Measurements from ENCODE around the gene PLBD1. TPM values are rescaled to one million over a fixed set of nuclear protein-coding genes. Genes with fewer than 3 reads are reported as not detected.

The PLBD1 gene
- total RNA-seq, 1 donor from 2014 or later: 1.6 TPM

- no peak for FAIRE-seq
Observed at GRCh38 chr12:14571779-14572178, 4.1 kb upstream of the PLBD1 start.

DNA sequence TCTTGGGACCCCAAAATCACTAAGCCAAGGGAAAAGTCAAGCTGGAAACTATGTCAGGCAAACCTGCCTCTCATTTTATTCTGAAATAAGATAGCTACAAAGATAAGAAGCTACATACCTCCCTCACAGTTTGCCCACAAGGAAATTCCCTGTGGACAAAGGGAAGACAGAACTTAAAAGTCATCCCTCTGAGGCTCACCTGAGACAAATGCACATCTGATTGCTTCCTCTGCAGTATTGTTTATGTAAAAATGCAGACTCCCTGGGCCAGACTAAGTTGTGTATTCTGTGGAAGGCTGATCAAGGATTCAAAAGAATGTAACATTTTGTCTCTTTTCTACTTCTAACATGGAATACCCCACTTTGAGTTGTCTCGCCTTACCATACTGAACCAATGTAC is 2.5 kb upstream of the PLBD1 start:
- DNase-seq (ENCODE audit: low spot score in 2 of 2) (no peak), FAIRE-seq (no peak)

More at GRCh38 chr12:14571779-14572178, 4.1 kb upstream of the PLBD1 start:
- no peak for DNase-seq (ENCODE audit: low spot score in 2 of 2)

GRCh38 chr12:14564336-14564959 is 3.2 kb downstream of the PLBD1 start:
- no peak for FAIRE-seq
- no peak for DNase-seq (ENCODE audit: low spot score in 2 of 2)

DNA sequence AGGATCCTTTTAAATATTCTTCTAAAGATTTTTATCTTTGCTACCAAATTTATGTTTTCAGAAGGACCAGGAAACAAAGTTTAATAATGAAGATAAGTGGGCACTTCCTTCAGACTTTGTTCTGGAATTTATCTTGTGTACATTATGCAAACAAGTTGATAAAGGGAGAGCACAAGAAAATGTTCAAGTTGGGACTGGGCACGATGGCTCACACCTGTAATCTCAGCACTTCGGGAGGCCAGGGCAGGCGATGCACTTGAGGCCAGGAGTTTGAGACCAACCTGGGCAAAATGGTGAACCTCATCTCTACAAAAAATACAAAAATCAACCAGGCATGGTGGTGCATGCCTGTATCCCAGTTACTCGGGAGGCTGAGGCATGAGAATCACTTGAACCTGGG is 4.6 kb downstream of the PLBD1 start:
- FAIRE-seq: no peak
- no peak for DNase-seq (ENCODE audit: low spot score in 2 of 2)

GRCh38 chr12:14562279-14562678 is 5.4 kb downstream of the PLBD1 start:
- DNase-seq (ENCODE audit: low spot score in 2 of 2): no peak
- no peak for FAIRE-seq

DNA sequence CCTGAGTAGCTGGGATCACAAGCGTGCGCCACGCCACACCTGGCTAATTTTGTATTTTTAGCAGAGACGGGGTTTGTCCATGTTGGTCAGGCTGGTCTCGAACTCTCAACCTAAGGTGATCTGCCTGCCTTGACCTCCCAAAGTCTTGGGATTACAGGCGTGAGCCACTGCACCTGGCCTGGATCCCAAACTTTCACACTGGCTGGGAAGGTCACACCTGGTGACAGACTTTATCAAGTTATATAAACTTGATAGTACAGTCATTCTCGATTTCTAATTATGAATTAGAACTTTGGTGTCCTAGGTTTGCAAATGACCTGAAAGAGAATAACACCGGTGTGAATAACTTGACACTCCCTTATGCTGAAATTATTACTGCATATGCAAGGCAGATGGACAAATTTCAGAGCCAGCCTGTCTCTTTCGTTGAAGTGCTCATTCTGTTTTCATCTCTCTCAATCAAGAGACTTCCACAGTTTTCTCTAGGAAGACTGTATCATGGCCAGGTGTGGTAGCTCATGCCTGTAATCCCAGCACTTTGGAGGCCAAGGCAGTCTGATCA is 5.9 kb downstream of the PLBD1 start:
- no peak for FAIRE-seq
- DNase-seq (ENCODE audit: low spot score in 2 of 2): no peak

DNA sequence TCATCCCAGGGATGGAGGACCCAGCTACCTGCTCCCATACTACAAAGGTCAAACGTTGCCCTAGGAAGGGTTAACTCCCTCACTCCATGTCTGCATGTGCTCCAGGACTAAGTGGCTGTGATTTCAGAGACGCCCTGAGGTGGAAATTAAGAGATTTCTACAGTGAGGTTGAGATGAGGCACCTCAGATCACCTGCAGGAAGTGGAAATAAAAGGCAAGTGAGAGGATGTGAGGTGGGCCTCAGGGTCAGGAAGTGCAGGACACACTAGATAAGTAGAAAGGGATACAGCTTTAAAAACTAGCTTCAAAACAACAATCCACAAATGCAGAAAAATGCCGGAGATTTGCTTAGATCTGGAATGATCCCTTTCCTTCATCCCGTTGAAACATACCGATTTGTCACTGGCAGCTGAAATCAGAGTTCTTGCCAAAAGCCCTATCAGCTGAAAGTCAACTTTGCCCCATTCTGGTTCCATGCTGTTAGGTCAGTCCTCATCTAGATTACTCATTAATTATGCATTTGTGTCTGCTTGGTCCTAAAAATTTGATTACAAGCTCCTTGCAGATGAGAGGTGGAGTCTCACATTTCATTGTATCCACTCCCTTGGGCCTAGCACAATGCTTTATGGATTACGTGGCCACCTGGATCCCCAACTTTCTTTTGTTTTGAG is 6.6 kb downstream of the PLBD1 start:
- no peak for FAIRE-seq
- no peak for DNase-seq (ENCODE audit: low spot score in 2 of 2)

DNA sequence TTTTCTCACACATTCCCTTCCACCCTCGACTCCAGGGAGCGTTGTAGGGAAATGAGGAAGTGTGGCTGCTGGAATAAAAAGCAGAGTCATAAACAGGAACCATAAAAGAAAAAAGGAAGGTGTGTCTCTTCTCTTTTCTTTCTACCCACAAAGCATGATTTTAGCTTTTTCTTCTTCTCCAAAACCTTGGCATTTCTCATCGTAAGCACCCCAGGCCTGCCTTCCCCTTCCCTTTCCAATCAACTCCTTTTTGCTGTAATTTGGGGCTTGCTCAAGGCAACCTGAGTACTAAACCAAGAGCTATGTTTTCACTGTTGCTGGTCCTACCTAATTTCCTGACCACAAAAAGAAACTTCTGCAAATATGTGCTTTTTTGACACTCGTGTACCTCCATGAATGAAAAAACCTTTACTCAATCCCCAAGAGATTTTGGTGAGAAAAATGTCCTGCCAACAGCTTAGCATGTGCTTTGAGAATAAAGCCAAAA is 9.2 kb downstream of the PLBD1 start:
- DNase-seq (ENCODE audit: low spot score in 2 of 2) (no peak), FAIRE-seq (no peak)

DNA sequence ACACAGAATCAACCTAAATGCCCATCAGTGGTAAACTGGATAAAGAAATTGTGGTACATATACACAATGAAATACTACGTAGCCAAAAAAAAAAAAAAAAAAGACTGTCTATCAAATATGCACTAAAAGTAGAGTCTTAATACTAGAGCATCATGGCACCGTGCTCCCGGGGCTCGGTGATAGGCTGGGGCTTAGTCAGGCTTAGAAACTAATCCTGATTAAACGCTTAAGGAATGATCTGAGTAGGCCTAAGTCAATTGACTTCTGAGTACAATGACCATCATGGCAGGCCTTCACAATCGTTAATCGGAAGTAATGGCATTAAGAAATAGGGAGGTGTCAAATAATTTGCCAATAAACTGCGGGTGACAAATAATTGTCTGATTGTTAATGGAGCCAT is 9.7 kb downstream of the PLBD1 start:
- DNase-seq (ENCODE audit: low spot score in 2 of 2) (no peak), FAIRE-seq (no peak)

GRCh38 chr12:14554281-14555007 is 13.2 kb downstream of the PLBD1 start:
- DNase-seq (ENCODE audit: low spot score in 2 of 2): peak; percentile 25 to 34
- FAIRE-seq: no peak

DNA sequence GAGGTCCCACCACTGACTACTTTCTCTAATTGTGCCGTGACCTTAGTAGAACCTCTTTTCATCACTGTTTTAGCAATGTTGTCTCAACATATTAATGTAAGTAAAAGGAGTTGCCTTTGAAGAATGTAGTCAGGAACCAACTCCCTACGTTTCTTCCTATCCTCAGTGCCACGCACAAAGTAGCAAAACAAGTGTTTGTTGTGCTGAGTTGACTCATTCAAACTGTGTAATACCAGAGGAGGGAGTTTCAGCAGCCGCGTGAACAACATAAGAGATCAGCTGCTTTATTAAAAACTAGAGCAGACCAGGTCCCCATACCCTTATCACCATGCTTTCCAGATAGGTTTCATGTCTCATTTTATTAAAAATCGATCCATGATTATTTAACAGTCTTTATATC is 19.1 kb downstream of the PLBD1 start:
- FAIRE-seq (no peak), DNase-seq (ENCODE audit: low spot score in 2 of 2) (no peak)

DNA sequence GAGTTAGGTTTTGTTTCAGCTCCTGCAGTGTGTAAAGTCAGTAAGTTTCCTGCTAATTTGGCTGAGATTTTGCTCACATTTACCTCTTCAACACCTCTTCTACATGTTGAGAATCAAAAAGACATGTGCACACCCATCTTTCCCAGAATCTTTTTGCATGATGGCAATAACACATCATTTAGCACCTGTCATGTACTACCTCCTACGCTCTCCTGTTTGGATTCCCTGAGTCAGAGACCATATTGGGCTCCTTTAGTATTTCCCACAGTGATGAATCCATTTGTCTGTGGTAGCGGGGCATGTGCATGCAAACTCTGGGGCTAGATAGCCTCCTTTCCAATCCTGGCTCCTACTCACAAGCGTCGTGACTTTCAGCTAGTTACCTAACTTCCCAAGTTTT is 20.1 kb downstream of the PLBD1 start:
- DNase-seq (ENCODE audit: low spot score in 2 of 2): no peak
- no peak for FAIRE-seq

GRCh38 chr12:14545144-14546124 is 22.2 kb downstream of the PLBD1 start:
- FAIRE-seq (no peak), DNase-seq (ENCODE audit: low spot score in 2 of 2) (no peak)

DNA sequence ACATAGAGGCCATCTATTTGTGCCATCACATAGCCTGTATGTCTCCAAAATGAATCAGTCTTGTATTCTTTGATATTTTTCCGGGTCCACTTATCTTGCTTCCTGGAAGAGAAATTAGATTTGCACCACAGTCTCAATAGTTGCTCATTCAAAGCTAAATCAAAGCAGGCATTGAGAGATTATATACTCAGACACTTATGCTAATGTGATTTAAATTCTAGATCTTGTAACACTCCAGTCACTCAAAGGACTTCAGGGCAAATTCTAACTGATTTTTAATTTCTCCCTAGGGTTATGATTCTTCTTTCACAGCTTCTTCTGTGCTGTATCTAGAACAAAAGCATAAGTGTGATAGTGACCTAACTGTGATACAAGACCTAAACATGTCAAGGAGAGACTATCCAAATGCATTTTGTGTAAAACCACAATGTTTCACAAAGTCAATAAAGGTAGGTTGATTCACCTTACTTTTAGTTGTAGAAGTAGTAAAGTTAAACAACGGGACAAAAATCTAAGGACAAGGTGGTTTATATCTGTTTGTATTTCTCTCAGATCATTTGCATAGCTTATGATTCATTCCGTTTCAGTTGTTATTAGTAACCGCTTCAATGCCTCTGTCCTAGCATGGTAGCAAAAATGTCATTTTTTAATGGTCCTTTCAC is 26.8 kb downstream of the PLBD1 start:
- no peak for DNase-seq (ENCODE audit: low spot score in 2 of 2)
- FAIRE-seq: no peak

DNA sequence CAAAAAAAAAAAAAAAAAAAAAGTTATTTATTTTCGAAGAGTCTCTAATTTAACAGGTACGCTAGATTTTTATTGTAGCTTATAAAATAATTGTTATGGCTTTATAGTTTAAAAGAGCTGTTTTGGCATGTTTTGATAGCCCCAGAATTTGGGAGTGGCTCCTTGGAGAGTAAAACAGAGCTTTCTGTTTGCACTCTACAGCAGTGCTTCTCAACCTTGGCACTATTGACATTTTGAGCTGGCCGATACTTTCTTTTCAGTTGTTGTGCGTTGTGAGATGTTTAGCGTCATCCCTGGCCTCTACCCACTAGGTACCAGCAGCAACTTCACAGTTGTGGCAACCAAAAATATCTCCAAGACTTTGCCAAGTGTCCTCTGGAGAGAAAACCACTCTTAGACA is 30.6 kb downstream of the PLBD1 start:
- no peak for DNase-seq (ENCODE audit: low spot score in 2 of 2)
- FAIRE-seq: no peak

- DNase-seq (ENCODE audit: low spot score in 2 of 2) (no peak), FAIRE-seq (no peak)
Observed at GRCh38 chr12:14532152-14532551, 35.5 kb downstream of the PLBD1 start.

DNA sequence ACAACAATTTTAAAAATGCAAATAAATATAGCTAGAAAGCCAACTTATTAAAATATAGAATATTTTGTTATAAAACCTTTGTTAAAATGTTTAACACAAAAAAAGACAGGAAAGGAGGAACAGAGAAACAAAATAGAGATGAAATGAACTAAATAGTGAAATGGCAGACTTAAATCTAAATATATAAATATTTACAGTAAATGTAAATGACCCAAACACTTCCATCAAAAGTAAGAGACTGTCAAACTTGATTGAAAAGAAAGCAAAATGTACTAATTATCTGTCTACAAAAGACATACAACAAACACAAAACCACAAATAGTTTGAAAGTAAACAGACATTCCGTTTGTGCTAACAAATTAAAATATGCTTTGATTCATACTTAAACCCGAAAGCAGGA is 41.7 kb downstream of the PLBD1 start:
- FAIRE-seq: no peak

GRCh38 chr12:14521822-14522221 is 45.9 kb downstream of the PLBD1 start:
- DNase-seq (ENCODE audit: low spot score in 2 of 2) (no peak), FAIRE-seq (no peak)

More for the DNA sequence above, 41.7 kb downstream of the PLBD1 start:
- no peak for DNase-seq (ENCODE audit: low spot score in 2 of 2)

- FAIRE-seq (no peak), DNase-seq (ENCODE audit: low spot score in 2 of 2) (no peak)
Observed at GRCh38 chr12:14514946-14515345, 52.7 kb downstream of the PLBD1 start.
